Activated T-helper 1 cell treated with anti-CD3 and anti-CD28 coated beads, Interleukin-12 subunit alpha, Interleukin-12 subunit beta, Interleukin-2, Interleukin-4 antibody, amounts not matched to agents 30 ng/mL and 10 ng/mL and 1 ng/mL, durations not matched to agents 14 hours and 24 hours and 36 hours (primary cell): Measurements from ENCODE around the gene POU6F1. TPM values are rescaled to one million over a fixed set of nuclear protein-coding genes. Genes with fewer than 3 reads are reported as not detected.

ENCODE experiments used
- DNase-seq: peaks from one replicate; pipeline ENCODE4 v3.0.0; 2021; ENCODE audit warnings: low spot score
- H3K27ac Mint-ChIP-seq: one replicate; pipeline ENCODE4 v1.8.0; 2021; ENCODE audit warnings: mild to moderate bottlenecking, mixed read lengths
- H3K27me3 Mint-ChIP-seq: one replicate; pipeline ENCODE4 v1.8.0; 2022; ENCODE audit warnings: mild to moderate bottlenecking, moderate library complexity, mixed read lengths; ENCODE audit not compliant: insufficient read depth
- H3K36me3 Mint-ChIP-seq: one replicate; pipeline ENCODE4 v1.8.0; 2021; ENCODE audit warnings: low read depth, mixed read lengths
- H3K4me1 Mint-ChIP-seq: one replicate; pipeline ENCODE4 v1.8.0; 2021; ENCODE audit warnings: low read depth, mixed read lengths
- H3K4me3 Mint-ChIP-seq: one replicate; pipeline ENCODE4 v1.8.0; 2021; ENCODE audit warnings: mild to moderate bottlenecking, moderate library complexity, mixed read lengths
- H3K9me3 Mint-ChIP-seq: one replicate; pipeline ENCODE4 v1.8.0; 2021; ENCODE audit warnings: mixed read lengths
- intact Hi-C: fragments of 100-400 bp; cut with micrococcal nuclease; formaldehyde crosslinking; loops from one replicate; pipeline ENCODE4 v1.15.1; 2024
- total RNA-seq: library from RNA; stranded (reverse); gene quantifications from 2 replicates; pipeline ENCODE4 v1.2.3, GENCODE V29; 2022

Gene POU6F1
- total RNA-seq, 1 donor from 2014 or later: 6.7 TPM

- Mint-ChIP-seq H3K27ac (no peak overlapping the region), H3K4me3 (no peak overlapping the region), H3K36me3 (no peaks in the 10 kb centered on the region), H3K27me3 (no peaks in the 10 kb centered on the region), H3K4me1 (peaks cover 11% of the 10 kb centered on the region), H3K9me3 (no peaks in the 10 kb centered on the region)
- intact Hi-C loops: no loop called here
- no peak for DNase-seq
Measured at GRCh38 chr12:51200806-51201205, 17.1 kb downstream of the POU6F1 start.

GRCh38 chr12:51200156-51200555 lies 17.7 kb downstream of the POU6F1 start:
- DNase-seq: no peak
- Mint-ChIP-seq H3K9me3 (no peaks in the 10 kb centered on the region), H3K27ac (no peak overlapping the region), H3K36me3 (no peaks in the 10 kb centered on the region), H3K4me3 (no peak overlapping the region), H3K4me1 (peaks cover 11% of the 10 kb centered on the region), H3K27me3 (no peaks in the 10 kb centered on the region)
- intact Hi-C loops: no loop called here

DNA sequence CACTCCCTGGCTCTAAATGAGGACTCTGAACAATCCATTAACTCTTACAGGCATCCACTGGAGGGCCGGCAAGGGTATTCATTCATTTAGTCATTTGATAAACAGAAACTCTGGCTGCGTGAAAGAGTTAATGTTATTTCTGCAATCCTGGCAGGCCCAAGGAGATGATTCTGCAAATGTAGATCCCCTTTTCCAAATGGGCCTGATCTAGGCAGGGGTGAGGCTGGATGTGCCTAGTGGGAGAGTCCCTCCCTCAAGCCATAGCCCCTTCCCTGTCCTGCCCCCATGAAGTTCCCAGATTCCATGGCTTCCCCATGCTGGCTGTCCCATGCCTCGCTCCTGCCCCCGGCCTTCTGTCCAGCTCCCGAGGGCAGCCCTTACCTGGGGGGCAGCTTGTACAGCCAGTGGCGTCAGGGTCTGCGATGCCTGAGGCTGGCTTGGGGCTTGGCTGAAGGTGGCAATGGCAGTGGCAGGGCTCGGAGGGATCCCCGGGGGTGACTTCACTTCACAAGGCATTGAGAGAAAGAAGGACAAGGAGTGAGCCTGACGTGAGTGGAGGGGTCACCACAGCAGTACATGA lies 18.4 kb downstream of the POU6F1 start:
- H3K4me3 Mint-ChIP-seq: no peak overlapping the region
- peaks cover 11% of the 10 kb centered on the region for H3K4me1 Mint-ChIP-seq
- H3K36me3 Mint-ChIP-seq: no peaks in the 10 kb centered on the region
- H3K9me3 Mint-ChIP-seq: no peaks in the 10 kb centered on the region
- H3K27ac Mint-ChIP-seq: no peak overlapping the region
- no peak for DNase-seq
- H3K27me3 Mint-ChIP-seq: no peaks in the 10 kb centered on the region
- intact Hi-C loops: no loop called here

GRCh38 chr12:51198568-51199365 lies 19.1 kb downstream of the POU6F1 start:
- Mint-ChIP-seq H3K27ac (no peak overlapping the region), H3K36me3 (no peaks in the 10 kb centered on the region), H3K4me3 (no peak overlapping the region), H3K4me1 (peaks cover 11% of the 10 kb centered on the region), H3K27me3 (no peaks in the 10 kb centered on the region), H3K9me3 (no peaks in the 10 kb centered on the region)
- intact Hi-C loops: no loop called here
- DNase-seq: no peak

GRCh38 chr12:51197736-51198567 lies 19.9 kb downstream of the POU6F1 start:
- Mint-ChIP-seq H3K4me1 (peaks cover 3% of the 10 kb centered on the region), H3K27me3 (no peaks in the 10 kb centered on the region), H3K4me3 (no peak overlapping the region), H3K9me3 (no peaks in the 10 kb centered on the region), H3K36me3 (no peaks in the 10 kb centered on the region), H3K27ac (no peak overlapping the region)
- DNase-seq: no peak
- intact Hi-C loops: no loop called here

- intact Hi-C loops: no loop called here
- DNase-seq: no peak
- no peaks in the 10 kb centered on the region for H3K36me3 Mint-ChIP-seq
- H3K4me1 Mint-ChIP-seq: no peaks in the 10 kb centered on the region
- no peaks in the 10 kb centered on the region for H3K27me3 Mint-ChIP-seq
- H3K9me3 Mint-ChIP-seq: no peaks in the 10 kb centered on the region
- no peak overlapping the region for H3K27ac Mint-ChIP-seq
- H3K4me3 Mint-ChIP-seq: no peak overlapping the region
Measured at GRCh38 chr12:51196547-51196946, 21.3 kb downstream of the POU6F1 start.

- H3K36me3 Mint-ChIP-seq: no peaks in the 10 kb centered on the region
Measured at GRCh38 chr12:51195841-51196240, 22.0 kb downstream of the POU6F1 start.

GRCh38 chr12:51192284-51192671 lies 25.6 kb downstream of the POU6F1 start:
- no peak overlapping the region for H3K27ac Mint-ChIP-seq
- intact Hi-C loops: no loop called here
- no peaks in the 10 kb centered on the region for H3K4me1 Mint-ChIP-seq
- H3K36me3 Mint-ChIP-seq: no peaks in the 10 kb centered on the region
- H3K9me3 Mint-ChIP-seq: no peaks in the 10 kb centered on the region
- no peak overlapping the region for H3K4me3 Mint-ChIP-seq
- DNase-seq: no peak
- no peaks in the 10 kb centered on the region for H3K27me3 Mint-ChIP-seq

More at GRCh38 chr12:51195841-51196240, 22.0 kb downstream of the POU6F1 start:
- intact Hi-C loops: no loop called here
- no peaks in the 10 kb centered on the region for H3K27me3 Mint-ChIP-seq
- no peak overlapping the region for H3K27ac Mint-ChIP-seq
- H3K4me1 Mint-ChIP-seq: no peaks in the 10 kb centered on the region
- DNase-seq: no peak
- no peaks in the 10 kb centered on the region for H3K9me3 Mint-ChIP-seq
- H3K4me3 Mint-ChIP-seq: no peak overlapping the region

DNA sequence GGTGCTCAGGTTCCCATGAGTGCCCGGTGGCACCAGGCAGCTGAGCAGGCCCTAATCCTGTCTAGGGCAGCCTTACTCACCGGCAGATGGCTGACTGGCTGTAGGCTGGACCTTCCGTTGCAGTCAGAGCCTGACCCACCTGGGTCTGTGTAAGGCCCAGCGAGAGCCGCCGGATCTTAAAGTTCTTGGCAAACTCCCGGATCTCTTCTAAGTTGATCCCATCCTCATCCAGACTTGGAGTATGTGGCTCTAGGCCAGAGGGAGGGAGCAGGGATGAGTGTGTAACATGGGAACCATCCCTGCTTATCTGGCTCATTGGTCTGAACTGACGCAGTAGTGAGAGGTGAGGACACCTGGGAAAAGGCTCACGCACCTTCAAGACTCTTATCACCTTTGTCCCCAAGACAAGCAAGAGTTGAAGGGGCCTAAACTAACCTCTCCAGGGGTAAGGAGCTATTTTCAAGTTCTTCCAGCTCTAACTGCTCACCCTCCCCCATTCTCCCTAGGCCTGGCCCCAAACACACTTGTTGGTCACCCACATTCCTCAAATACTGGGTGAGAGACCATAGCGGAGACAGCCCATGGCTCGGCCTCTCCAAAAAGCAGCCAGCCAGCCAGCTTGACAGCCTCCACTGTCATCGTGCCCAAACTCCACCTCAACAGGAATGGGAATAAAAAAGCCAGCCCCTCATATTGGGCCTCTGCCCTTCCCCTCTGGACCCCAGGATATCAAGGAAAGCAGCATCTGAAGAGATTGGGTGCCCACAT lies 26.2 kb downstream of the POU6F1 start:
- no peaks in the 10 kb centered on the region for H3K27me3 Mint-ChIP-seq
- H3K4me1 Mint-ChIP-seq: no peaks in the 10 kb centered on the region
- no peak overlapping the region for H3K4me3 Mint-ChIP-seq
- H3K36me3 Mint-ChIP-seq: no peaks in the 10 kb centered on the region
- intact Hi-C loops: no loop called here
- no peaks in the 10 kb centered on the region for H3K9me3 Mint-ChIP-seq
- DNase-seq: no peak
- H3K27ac Mint-ChIP-seq: no peak overlapping the region

DNA sequence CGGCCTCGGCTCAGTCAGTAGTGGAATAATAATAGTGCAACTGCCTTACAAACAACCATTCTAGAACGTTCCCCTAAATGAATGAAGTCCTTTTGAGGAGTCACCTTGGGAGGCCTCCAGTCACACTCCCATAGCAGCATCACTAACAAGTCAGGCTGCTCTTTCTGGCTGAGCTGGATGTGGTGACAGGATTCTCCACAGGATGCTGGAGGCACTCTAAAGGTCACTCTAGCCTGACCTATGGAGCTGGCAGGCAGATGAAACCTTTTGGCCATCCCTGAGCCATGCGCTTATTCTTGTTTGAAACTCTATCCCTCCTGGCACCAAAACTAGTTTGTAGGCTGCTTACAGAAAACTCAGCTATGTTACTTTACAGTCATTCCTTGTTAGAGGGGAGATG lies 27.0 kb downstream of the POU6F1 start:
- H3K4me1 Mint-ChIP-seq: no peaks in the 10 kb centered on the region
- DNase-seq: no peak
- no peaks in the 10 kb centered on the region for H3K36me3 Mint-ChIP-seq
- no peaks in the 10 kb centered on the region for H3K9me3 Mint-ChIP-seq
- no peak overlapping the region for H3K27ac Mint-ChIP-seq
- intact Hi-C loops: no loop called here
- no peaks in the 10 kb centered on the region for H3K27me3 Mint-ChIP-seq
- H3K4me3 Mint-ChIP-seq: no peak overlapping the region

GRCh38 chr12:51189790-51190355 lies 28.0 kb downstream of the POU6F1 start:
- H3K27me3 Mint-ChIP-seq: no peaks in the 10 kb centered on the region
- H3K4me1 Mint-ChIP-seq: no peaks in the 10 kb centered on the region
- intact Hi-C loops: no loop called here
- H3K27ac Mint-ChIP-seq: no peak overlapping the region
- DNase-seq: no peak
- no peaks in the 10 kb centered on the region for H3K9me3 Mint-ChIP-seq
- no peaks in the 10 kb centered on the region for H3K36me3 Mint-ChIP-seq
- H3K4me3 Mint-ChIP-seq: no peak overlapping the region

DNA sequence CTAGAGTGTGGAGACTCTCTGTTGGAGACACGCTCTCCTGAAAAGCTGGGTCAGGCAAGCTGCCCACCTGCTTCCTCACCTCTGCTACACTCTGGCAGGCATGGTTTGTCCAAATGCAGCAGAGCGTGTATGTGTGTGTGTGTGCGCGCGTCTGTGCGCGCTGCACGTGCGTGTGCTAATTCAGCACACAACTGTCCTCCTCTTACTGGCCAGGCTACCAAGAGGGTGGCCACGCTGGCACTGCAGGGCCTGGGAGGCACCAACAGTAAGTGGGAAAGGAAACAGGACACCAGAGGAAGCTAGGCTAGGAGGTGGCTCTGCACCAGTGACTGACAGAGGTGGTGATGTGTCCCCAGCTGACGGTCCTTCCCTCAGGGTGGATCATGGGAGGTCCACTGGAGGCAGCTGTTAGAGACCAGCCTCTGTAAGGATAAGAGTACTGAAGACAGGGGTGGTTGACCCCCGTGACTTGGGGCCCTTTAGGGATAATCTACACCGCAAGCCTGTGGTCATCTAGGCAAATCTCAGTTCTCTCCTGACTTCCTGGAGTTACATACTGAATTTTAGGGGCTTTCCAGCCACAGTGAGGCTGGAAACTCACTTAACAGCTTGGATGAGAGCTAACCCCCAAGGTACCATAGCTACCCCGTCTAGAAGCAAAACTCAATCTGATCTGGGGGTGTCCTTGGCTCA lies 29.4 kb downstream of the POU6F1 start:
- H3K27me3 Mint-ChIP-seq: no peaks in the 10 kb centered on the region
- no peaks in the 10 kb centered on the region for H3K4me1 Mint-ChIP-seq
- H3K4me3 Mint-ChIP-seq: no peak overlapping the region
- intact Hi-C loops: no loop called here
- no peak for DNase-seq
- no peaks in the 10 kb centered on the region for H3K36me3 Mint-ChIP-seq
- H3K27ac Mint-ChIP-seq: no peak overlapping the region
- no peaks in the 10 kb centered on the region for H3K9me3 Mint-ChIP-seq
